ENCODE data around the gene LNX2. TPM values are rescaled to one million over a fixed set of nuclear protein-coding genes. Genes with fewer than 3 reads are reported as not detected.

Gene LNX2
- total RNA-seq, 1 experiment from 2014 or later, result 12.1 TPM

DNA sequence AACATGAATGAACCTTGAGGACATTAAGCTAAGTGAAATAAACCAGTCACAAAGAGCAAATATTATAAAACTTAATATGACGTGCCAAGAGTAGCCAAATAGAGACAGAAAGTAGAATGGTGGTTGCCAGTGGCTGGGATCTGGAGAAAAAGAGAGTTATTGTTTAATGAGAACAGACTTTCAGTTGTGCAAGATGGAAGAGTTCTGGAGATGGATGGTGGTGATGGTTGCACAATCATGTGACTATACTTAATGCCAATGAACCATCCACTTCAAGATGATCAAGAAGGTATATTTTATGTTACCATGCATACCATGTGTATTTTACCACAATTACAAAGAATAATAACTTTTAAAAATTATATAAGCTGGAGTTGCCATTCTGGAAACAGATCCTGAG is 104.2 kb downstream of the LNX2 start (continued):
- TF ChIP-seq, protein P1, sequence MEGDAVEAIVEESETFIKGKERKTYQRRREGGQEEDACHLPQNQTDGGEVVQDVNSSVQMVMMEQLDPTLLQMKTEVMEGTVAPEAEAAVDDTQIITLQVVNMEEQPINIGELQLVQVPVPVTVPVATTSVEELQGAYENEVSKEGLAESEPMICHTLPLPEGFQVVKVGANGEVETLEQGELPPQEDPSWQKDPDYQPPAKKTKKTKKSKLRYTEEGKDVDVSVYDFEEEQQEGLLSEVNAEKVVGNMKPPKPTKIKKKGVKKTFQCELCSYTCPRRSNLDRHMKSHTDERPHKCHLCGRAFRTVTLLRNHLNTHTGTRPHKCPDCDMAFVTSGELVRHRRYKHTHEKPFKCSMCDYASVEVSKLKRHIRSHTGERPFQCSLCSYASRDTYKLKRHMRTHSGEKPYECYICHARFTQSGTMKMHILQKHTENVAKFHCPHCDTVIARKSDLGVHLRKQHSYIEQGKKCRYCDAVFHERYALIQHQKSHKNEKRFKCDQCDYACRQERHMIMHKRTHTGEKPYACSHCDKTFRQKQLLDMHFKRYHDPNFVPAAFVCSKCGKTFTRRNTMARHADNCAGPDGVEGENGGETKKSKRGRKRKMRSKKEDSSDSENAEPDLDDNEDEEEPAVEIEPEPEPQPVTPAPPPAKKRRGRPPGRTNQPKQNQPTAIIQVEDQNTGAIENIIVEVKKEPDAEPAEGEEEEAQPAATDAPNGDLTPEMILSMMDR (IDR thresholded peaks at IDR 0.05 in 2 of 3, conservative IDR thresholded peaks at IDR 0.05 in 1 of 3; ENCODE audit: borderline replicate concordance in 1 of 3, insufficient read depth in 1 of 3, low read depth in 2 of 3, low read length in 2 of 3), result no peak
- TF ChIP-seq POLR2A (IDR thresholded peaks at IDR 0.05; ENCODE audit: borderline replicate concordance, extremely low read depth, insufficient read depth, insufficient read length), result no peak
- TF ChIP-seq RAD21 (IDR thresholded peaks at IDR 0.05; ENCODE audit: low read depth), result no peak
- no peak for TF ChIP-seq TCF7L2 (IDR thresholded peaks at IDR 0.05; ENCODE audit: borderline replicate concordance, extremely low read depth, insufficient read depth, insufficient read length)
- TF ChIP-seq SP1 (IDR thresholded peaks at IDR 0.05; ENCODE audit: low read depth), result no peak
- TF ChIP-seq ELF1 (IDR thresholded peaks at IDR 0.05; ENCODE audit: borderline replicate concordance, low read depth), result no peak
- TF ChIP-seq YY1 (IDR thresholded peaks at IDR 0.05; ENCODE audit: extremely low read depth, insufficient replicate concordance, low read depth, low read length), result no peak
- TF ChIP-seq, protein P2, sequence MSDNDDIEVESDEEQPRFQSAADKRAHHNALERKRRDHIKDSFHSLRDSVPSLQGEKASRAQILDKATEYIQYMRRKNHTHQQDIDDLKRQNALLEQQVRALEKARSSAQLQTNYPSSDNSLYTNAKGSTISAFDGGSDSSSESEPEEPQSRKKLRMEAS (IDR thresholded peaks at IDR 0.05), result no peak

DNA sequence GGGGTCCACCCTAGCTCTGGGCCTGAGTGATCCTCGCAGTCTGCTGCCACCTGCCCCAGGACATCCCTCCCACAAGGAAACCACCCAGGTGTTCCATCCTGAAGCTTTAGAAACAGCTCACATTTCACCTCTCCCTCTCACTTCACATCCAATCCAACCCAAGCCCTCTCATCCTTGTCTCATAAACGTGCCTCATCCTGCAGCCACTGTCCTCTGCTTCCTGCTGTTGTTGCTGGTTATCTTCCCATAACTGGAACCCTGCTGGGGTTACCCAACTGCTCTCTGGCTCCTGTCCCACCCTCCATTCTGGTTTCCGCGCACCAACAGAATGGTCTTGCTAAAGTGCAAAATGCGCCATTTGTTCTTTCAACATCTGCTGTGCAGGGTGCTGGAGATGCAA is 110.2 kb downstream of the LNX2 start:
- Histone ChIP-seq H3K36me3 (ENCODE audit: control insufficient read depth in 1 of 2, insufficient read depth in 2 of 2, low read length in 2 of 2) (no peaks in the 10 kb centered on the region), H3K27me3 (ENCODE audit: insufficient read depth, low read length) (no peaks in the 10 kb centered on the region), H3K4me1 (ENCODE audit: control insufficient read depth in 1 of 2, insufficient read depth in 2 of 2, low read length in 2 of 2) (no peaks in the 10 kb centered on the region), H3K79me2 (ENCODE audit: insufficient read depth, low read length) (no peaks in the 10 kb centered on the region), H2AFZ (ENCODE audit: low read depth, low read length, poor library complexity, severe bottlenecking) (no peak overlapping the region), H4K20me1 (ENCODE audit: insufficient read depth) (no peaks in the 10 kb centered on the region), H3K27ac (ENCODE audit: low read depth, low read length) (no peak overlapping the region), H3K9me2 (ENCODE audit: insufficient read depth) (no peaks in the 10 kb centered on the region), H3K9me3 (ENCODE audit: control insufficient read depth in 1 of 2, insufficient read depth in 1 of 2, low read depth in 1 of 2, low read length in 2 of 2) (no peaks in the 10 kb centered on the region), H3K9ac (ENCODE audit: low read length) (no peak overlapping the region), H3K4me3 (replicated peaks in 1 of 2; ENCODE audit: low read depth in 1 of 2, low read length in 2 of 2) (no peak overlapping the region), H3K4me2 (ENCODE audit: low read length) (no peak overlapping the region)
- BruUV-seq (replicated peaks), result no TSS peak
- no peak for ATAC-seq
- CTCF ChIA-PET, result no interaction called here
- intact Hi-C loops (cut with micrococcal nuclease), result no loop called here
- RAD21 ChIA-PET (ENCODE audit: low non-redundant PET in 1 of 2, low total read pairs in 2 of 2, uncharacterized antibody in 2 of 2, unreplicated experiment in 2 of 2), result no interaction called here
- no peak for DNase-seq (ENCODE audit: low read depth, low spot score)
- TF ChIP-seq, protein P3, sequence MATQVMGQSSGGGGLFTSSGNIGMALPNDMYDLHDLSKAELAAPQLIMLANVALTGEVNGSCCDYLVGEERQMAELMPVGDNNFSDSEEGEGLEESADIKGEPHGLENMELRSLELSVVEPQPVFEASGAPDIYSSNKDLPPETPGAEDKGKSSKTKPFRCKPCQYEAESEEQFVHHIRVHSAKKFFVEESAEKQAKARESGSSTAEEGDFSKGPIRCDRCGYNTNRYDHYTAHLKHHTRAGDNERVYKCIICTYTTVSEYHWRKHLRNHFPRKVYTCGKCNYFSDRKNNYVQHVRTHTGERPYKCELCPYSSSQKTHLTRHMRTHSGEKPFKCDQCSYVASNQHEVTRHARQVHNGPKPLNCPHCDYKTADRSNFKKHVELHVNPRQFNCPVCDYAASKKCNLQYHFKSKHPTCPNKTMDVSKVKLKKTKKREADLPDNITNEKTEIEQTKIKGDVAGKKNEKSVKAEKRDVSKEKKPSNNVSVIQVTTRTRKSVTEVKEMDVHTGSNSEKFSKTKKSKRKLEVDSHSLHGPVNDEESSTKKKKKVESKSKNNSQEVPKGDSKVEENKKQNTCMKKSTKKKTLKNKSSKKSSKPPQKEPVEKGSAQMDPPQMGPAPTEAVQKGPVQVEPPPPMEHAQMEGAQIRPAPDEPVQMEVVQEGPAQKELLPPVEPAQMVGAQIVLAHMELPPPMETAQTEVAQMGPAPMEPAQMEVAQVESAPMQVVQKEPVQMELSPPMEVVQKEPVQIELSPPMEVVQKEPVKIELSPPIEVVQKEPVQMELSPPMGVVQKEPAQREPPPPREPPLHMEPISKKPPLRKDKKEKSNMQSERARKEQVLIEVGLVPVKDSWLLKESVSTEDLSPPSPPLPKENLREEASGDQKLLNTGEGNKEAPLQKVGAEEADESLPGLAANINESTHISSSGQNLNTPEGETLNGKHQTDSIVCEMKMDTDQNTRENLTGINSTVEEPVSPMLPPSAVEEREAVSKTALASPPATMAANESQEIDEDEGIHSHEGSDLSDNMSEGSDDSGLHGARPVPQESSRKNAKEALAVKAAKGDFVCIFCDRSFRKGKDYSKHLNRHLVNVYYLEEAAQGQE (IDR thresholded peaks at IDR 0.05; ENCODE audit: low read depth), result no peak
- no peak for TF ChIP-seq EZH2 (IDR thresholded peaks at IDR 0.05)
- no peak for TF ChIP-seq POLR2A (IDR thresholded peaks at IDR 0.05; ENCODE audit: borderline replicate concordance, extremely low read depth, insufficient read depth, insufficient read length)
- POLR2A ChIA-PET, result no interaction called here
